K562 (cell line): ENCODE results near the gene TRMT2A. TPM values are rescaled to one million over a fixed set of nuclear protein-coding genes. Genes with fewer than 3 reads are reported as not detected.

Experiments
- BRD4 ChIP-seq: fragments of 200-600 bp; sonication (generic); IDR thresholded peaks from 2 replicates; pipeline ENCODE4 v1.6.1; 2017; ENCODE audit warnings: inconsistent platforms
- CXXC5 ChIP-seq: fragments of 250-450 bp; sonication (Bioruptor Pico); IDR thresholded peaks from 2 replicates; pipeline ENCODE4 v1.8.0; 2022; ENCODE audit warnings: inconsistent platforms, mild to moderate bottlenecking, moderate library complexity
- HDAC3 ChIP-seq: fragments of 450-650 bp; IDR thresholded peaks from 2 replicates; pipeline ENCODE4 v1.6.1; 2018; ENCODE audit warnings: borderline replicate concordance, mild to moderate bottlenecking, moderate library complexity; ENCODE audit not compliant: partially characterized antibody
- MECOM ChIP-seq: fragments of 250-450 bp; sonication (Bioruptor Pico); IDR thresholded peaks from 2 replicates; pipeline ENCODE4 v1.8.0; 2022; ENCODE audit warnings: inconsistent platforms
- PTRF ChIP-seq: fragments of 450-650 bp; IDR thresholded peaks from 2 replicates; pipeline ENCODE4 v1.6.1; 2016; ENCODE audit warnings: mild to moderate bottlenecking, missing genetic modification characterization, missing compliant biosample characterization
- RBM17 ChIP-seq: fragments of 200-400 bp; formaldehyde crosslinking; IDR thresholded peaks from 2 replicates; pipeline ENCODE4 v1.6.1; 2017; ENCODE audit warnings: low read depth, mild to moderate bottlenecking, low read length, borderline replicate concordance
- SRSF9 ChIP-seq: fragments of 200-400 bp; formaldehyde crosslinking; IDR thresholded peaks from 2 replicates; pipeline ENCODE4 v1.6.1; 2017; ENCODE audit warnings: low read depth, low read length, borderline replicate concordance
- THAP12 ChIP-seq: fragments of 250-450 bp; sonication (Bioruptor Pico); IDR thresholded peaks from 2 replicates; pipeline ENCODE4 v1.9.0; 2021; ENCODE audit warnings: mild to moderate bottlenecking, inconsistent platforms
- ZBTB40 ChIP-seq, 2 experiments: fragments of 450-650 bp in 1 of 2; sonication (generic) in 1 of 2; formaldehyde crosslinking in 1 of 2; IDR thresholded peaks; 2 replicates each; pipeline versions ENCODE4 v1.7.1 to v1.9.0; 2016 to 2022; ENCODE audit warnings: inconsistent platforms in 1 of 2, mild to moderate bottlenecking in 1 of 2, missing genetic modification reagents in 1 of 2
- ZC3H11A ChIP-seq: IDR thresholded peaks from 2 replicates; pipeline ENCODE4 v1.6.1; 2012; ENCODE audit warnings: low read depth, low read length, improper control_type of control experiment
- polyA plus RNA-seq, 8 experiments: library from polyadenylated mRNA; depleted of rRNA in 4 of 8; stranded (reverse) in 5 of 8; unstranded in 3 of 8; fragments of >200 nt; fragmentation: Nextera tagmentation in 2 of 8; fragmentation: Illumina TruSeq in 1 of 8; extraction: Ambion mirVana in 2 of 8; extraction: Trizol in 1 of 8; gene quantifications; 2 replicates each; pipeline versions ENCODE4 v1.2.1 to v1.2.3, GENCODE V29; 2011 to 2014; ENCODE audit warnings: inconsistent platforms in 1 of 8, missing spikeins in 1 of 8
- total RNA-seq, 7 experiments: library from RNA; depleted of rRNA in 6 of 7; stranded (reverse); fragments of >200 nt in 6 of 7; fragmentation: Illumina TruSeq in 2 of 7; extraction: Trizol in 2 of 7; gene quantifications; 2 replicates each; pipeline versions ENCODE4 v1.2.1 to v1.2.3, GENCODE V29; 2011 to 2021; ENCODE audit warnings: low replicate concordance in 1 of 7
- TF ChIP-seq, protein P1 (sequence below), 3 experiments: fragments of 200-800 bp in 1 of 3; fragments of 250-450 bp in 1 of 3; fragments of 450-650 bp in 1 of 3; sonication (Bioruptor Pico) in 1 of 3; sonication (Bioruptor generic) in 1 of 3; formaldehyde crosslinking in 1 of 3; IDR thresholded peaks; 2 replicates each; pipeline versions ENCODE4 v1.6.1 to v1.8.0; 2016 to 2022; ENCODE audit warnings: mild to moderate bottlenecking in 2 of 3, missing genetic modification characterization in 2 of 3, missing compliant biosample characterization in 1 of 3, moderate library complexity in 1 of 3

Gene TRMT2A
- total and polyA plus RNA-seq, 9 of the 15 experiments (the other 6 are each of a cell fraction or from before 2014, with no cell fraction given), result 1.6 to 265 (median 140) TPM

DNA sequence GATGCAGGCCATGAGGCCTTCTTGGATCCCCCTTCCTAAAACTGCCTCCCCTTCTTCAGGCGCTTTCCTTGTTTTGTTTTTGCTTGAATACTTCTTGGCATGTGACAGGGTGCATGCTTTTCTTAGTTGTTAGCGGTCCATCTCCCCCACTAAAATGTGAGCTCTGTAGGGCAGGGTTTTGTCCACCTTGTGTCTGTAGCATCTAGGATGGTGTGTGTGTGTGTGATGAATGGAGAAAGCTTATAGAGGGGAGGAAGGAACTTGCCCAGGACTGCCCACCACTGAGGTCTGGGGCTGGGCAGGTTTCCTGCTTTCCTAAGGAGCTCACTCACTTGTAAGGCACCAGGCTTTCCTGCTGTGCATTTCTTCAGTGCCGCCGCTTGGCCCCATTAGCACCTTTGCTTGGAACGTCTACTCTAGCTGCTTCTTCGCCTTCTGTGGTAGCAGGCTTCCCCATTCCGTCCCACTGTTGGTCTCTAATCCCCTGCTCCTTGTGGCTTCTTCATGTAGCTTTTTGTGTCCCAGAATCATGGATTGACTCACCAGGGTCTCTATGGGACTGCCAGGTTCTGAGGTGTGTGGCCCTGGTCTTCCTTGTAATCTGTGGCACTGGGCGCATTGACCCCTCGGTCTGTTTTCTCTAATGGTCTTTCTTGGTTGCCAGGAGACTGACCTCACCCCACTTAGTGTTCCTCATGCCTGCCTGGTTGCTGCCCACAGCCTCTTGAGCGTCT lies 33.7 kb downstream of the TRMT2A start (continued):
- TF ChIP-seq, protein P1, sequence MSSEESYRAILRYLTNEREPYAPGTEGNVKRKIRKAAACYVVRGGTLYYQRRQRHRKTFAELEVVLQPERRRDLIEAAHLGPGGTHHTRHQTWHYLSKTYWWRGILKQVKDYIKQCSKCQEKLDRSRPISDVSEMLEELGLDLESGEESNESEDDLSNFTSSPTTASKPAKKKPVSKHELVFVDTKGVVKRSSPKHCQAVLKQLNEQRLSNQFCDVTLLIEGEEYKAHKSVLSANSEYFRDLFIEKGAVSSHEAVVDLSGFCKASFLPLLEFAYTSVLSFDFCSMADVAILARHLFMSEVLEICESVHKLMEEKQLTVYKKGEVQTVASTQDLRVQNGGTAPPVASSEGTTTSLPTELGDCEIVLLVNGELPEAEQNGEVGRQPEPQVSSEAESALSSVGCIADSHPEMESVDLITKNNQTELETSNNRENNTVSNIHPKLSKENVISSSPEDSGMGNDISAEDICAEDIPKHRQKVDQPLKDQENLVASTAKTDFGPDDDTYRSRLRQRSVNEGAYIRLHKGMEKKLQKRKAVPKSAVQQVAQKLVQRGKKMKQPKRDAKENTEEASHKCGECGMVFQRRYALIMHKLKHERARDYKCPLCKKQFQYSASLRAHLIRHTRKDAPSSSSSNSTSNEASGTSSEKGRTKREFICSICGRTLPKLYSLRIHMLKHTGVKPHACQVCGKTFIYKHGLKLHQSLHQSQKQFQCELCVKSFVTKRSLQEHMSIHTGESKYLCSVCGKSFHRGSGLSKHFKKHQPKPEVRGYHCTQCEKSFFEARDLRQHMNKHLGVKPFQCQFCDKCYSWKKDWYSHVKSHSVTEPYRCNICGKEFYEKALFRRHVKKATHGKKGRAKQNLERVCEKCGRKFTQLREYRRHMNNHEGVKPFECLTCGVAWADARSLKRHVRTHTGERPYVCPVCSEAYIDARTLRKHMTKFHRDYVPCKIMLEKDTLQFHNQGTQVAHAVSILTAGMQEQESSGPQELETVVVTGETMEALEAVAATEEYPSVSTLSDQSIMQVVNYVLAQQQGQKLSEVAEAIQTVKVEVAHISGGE (CRISPR knock-in tag; IDR thresholded peaks at IDR 0.05), result peak in 1 of 3 experiments; percentile 10; a peak in 1 of 6 replicates
- TF ChIP-seq SRSF9, result no peak
- peak; percentile 41; the same call in 1 of the 2 replicates for TF ChIP-seq THAP12 (CRISPR knock-in tag)
- no peak for TF ChIP-seq ZC3H11A
- no peak for TF ChIP-seq RBM17
- TF ChIP-seq BRD4, result no peak
- TF ChIP-seq HDAC3, result no peak
- no peak for TF ChIP-seq MECOM
- TF ChIP-seq PTRF (tag), result no peak
- no peak for TF ChIP-seq ZBTB40 (IDR thresholded peaks at IDR 0.05)
- TF ChIP-seq ZBTB40 (CRISPR knock-in tag; IDR thresholded peaks at IDR 0.05), result no peak
- peak; percentile 38; the same call in 1 of the 2 replicates for TF ChIP-seq CXXC5 (CRISPR knock-in tag)
